Measurements from ENCODE around the gene WNT3A. TPM values are rescaled to one million over a fixed set of nuclear protein-coding genes. Genes with fewer than 3 reads are reported as not detected.
A peak's percentile ranks its signal among the peaks of the same experiment; 100 is the strongest.

Gene WNT3A
- total RNA-seq, 2 donors from 2014 or later: not detected

- Mint-ChIP-seq H3K36me3 (ENCODE audit: low read depth) (peaks cover 100% of the 10 kb centered on the region), H3K27me3 (no peaks in the 10 kb centered on the region), H3K4me1 (peaks cover 40% of the 10 kb centered on the region), H3K27ac (no peak overlapping the region), H3K9me3 (peaks cover 6% of the 10 kb centered on the region), H3K4me3 (peak overlapping the region; percentile 90)
- no peak for ATAC-seq (replicated peaks)
These were observed 85.7 kb downstream of the WNT3A start for GRCh38 chr1:228092342-228093049.

GRCh38 chr1:228093050-228093906 lies 86.5 kb downstream of the WNT3A start:
- no peak for ATAC-seq (replicated peaks)
- Mint-ChIP-seq H3K27me3 (no peaks in the 10 kb centered on the region), H3K4me3 (peak overlapping the region; percentile 90), H3K9me3 (peaks cover 6% of the 10 kb centered on the region), H3K27ac (no peak overlapping the region), H3K36me3 (ENCODE audit: low read depth) (peaks cover 100% of the 10 kb centered on the region), H3K4me1 (peaks cover 32% of the 10 kb centered on the region)

GRCh38 chr1:228094432-228095016 lies 87.7 kb downstream of the WNT3A start:
- no peaks in the 10 kb centered on the region for H3K27me3 Mint-ChIP-seq
- no peak for ATAC-seq (replicated peaks)
- H3K27ac Mint-ChIP-seq: peak overlapping the region; percentile 57
- H3K36me3 Mint-ChIP-seq (ENCODE audit: low read depth): peaks cover 100% of the 10 kb centered on the region
- H3K9me3 Mint-ChIP-seq: peaks cover 6% of the 10 kb centered on the region
- peaks cover 22% of the 10 kb centered on the region for H3K4me1 Mint-ChIP-seq
- H3K4me3 Mint-ChIP-seq: peak overlapping the region; percentile 7

- no peak for ATAC-seq (replicated peaks)
- no peaks in the 10 kb centered on the region for H3K27me3 Mint-ChIP-seq
- H3K4me1 Mint-ChIP-seq: peaks cover 22% of the 10 kb centered on the region
- peak overlapping the region; percentile 57 for H3K27ac Mint-ChIP-seq
- peaks cover 100% of the 10 kb centered on the region for H3K36me3 Mint-ChIP-seq (ENCODE audit: low read depth)
- H3K9me3 Mint-ChIP-seq: peaks cover 6% of the 10 kb centered on the region
- H3K4me3 Mint-ChIP-seq: peak overlapping the region; percentile 7
These were observed 88.4 kb downstream of the WNT3A start for GRCh38 chr1:228095161-228095560.

- ATAC-seq (replicated peaks): no peak
- Mint-ChIP-seq H3K4me3 (no peak overlapping the region), H3K27me3 (no peaks in the 10 kb centered on the region), H3K36me3 (ENCODE audit: low read depth) (peaks cover 100% of the 10 kb centered on the region), H3K4me1 (peaks cover 22% of the 10 kb centered on the region), H3K27ac (no peak overlapping the region), H3K9me3 (peaks cover 6% of the 10 kb centered on the region)
These were observed 89.1 kb downstream of the WNT3A start for GRCh38 chr1:228095938-228096337.

- no peak overlapping the region for H3K4me3 Mint-ChIP-seq
- no peak for ATAC-seq (replicated peaks)
- no peaks in the 10 kb centered on the region for H3K27me3 Mint-ChIP-seq
- H3K36me3 Mint-ChIP-seq (ENCODE audit: low read depth): peaks cover 100% of the 10 kb centered on the region
- no peak overlapping the region for H3K27ac Mint-ChIP-seq
- H3K4me1 Mint-ChIP-seq: peaks cover 24% of the 10 kb centered on the region
- H3K9me3 Mint-ChIP-seq: peaks cover 6% of the 10 kb centered on the region
These were observed 89.9 kb downstream of the WNT3A start for GRCh38 chr1:228096416-228097332.

GRCh38 chr1:228097333-228098081 lies 90.7 kb downstream of the WNT3A start:
- peaks cover 6% of the 10 kb centered on the region for H3K9me3 Mint-ChIP-seq
- H3K27me3 Mint-ChIP-seq: no peaks in the 10 kb centered on the region
- H3K27ac Mint-ChIP-seq: no peak overlapping the region
- ATAC-seq (replicated peaks): no peak
- no peak overlapping the region for H3K4me3 Mint-ChIP-seq
- peaks cover 92% of the 10 kb centered on the region for H3K36me3 Mint-ChIP-seq (ENCODE audit: low read depth)
- H3K4me1 Mint-ChIP-seq: peaks cover 22% of the 10 kb centered on the region

GRCh38 chr1:228098323-228098931 lies 91.6 kb downstream of the WNT3A start:
- ATAC-seq (replicated peaks): no peak
- H3K4me1 Mint-ChIP-seq: peaks cover 22% of the 10 kb centered on the region
- peaks cover 6% of the 10 kb centered on the region for H3K9me3 Mint-ChIP-seq
- H3K36me3 Mint-ChIP-seq (ENCODE audit: low read depth): peaks cover 88% of the 10 kb centered on the region
- no peaks in the 10 kb centered on the region for H3K27me3 Mint-ChIP-seq
- no peak overlapping the region for H3K27ac Mint-ChIP-seq
- H3K4me3 Mint-ChIP-seq: no peak overlapping the region

GRCh38 chr1:228099331-228099732 lies 92.5 kb downstream of the WNT3A start:
- H3K27ac Mint-ChIP-seq: no peak overlapping the region
- no peaks in the 10 kb centered on the region for H3K27me3 Mint-ChIP-seq
- H3K36me3 Mint-ChIP-seq (ENCODE audit: low read depth): peaks cover 81% of the 10 kb centered on the region
- no peak overlapping the region for H3K4me3 Mint-ChIP-seq
- peaks cover 6% of the 10 kb centered on the region for H3K9me3 Mint-ChIP-seq
- no peak for ATAC-seq (replicated peaks)
- H3K4me1 Mint-ChIP-seq: peaks cover 23% of the 10 kb centered on the region

- H3K27ac Mint-ChIP-seq: peak overlapping the region; percentile 81
- no peaks in the 10 kb centered on the region for H3K27me3 Mint-ChIP-seq
- H3K4me1 Mint-ChIP-seq: peaks cover 12% of the 10 kb centered on the region
- no peak for ATAC-seq (replicated peaks)
- no peaks in the 10 kb centered on the region for H3K9me3 Mint-ChIP-seq
- peak overlapping the region; percentile 91 for H3K4me3 Mint-ChIP-seq
- H3K36me3 Mint-ChIP-seq (ENCODE audit: low read depth): peaks cover 64% of the 10 kb centered on the region
These were observed 94.2 kb downstream of the WNT3A start for GRCh38 chr1:228100822-228101613.

- Mint-ChIP-seq H3K9me3 (no peaks in the 10 kb centered on the region), H3K36me3 (ENCODE audit: low read depth) (peaks cover 63% of the 10 kb centered on the region), H3K4me1 (peaks cover 12% of the 10 kb centered on the region), H3K27me3 (no peaks in the 10 kb centered on the region), H3K27ac (peak overlapping the region; percentile 81), H3K4me3 (peak overlapping the region; percentile 91)
- ATAC-seq (replicated peaks): no peak
These were observed 94.8 kb downstream of the WNT3A start for GRCh38 chr1:228101614-228101993.

GRCh38 chr1:228101994-228102790 lies 95.4 kb downstream of the WNT3A start:
- Mint-ChIP-seq H3K36me3 (ENCODE audit: low read depth) (peaks cover 63% of the 10 kb centered on the region), H3K27ac (no peak overlapping the region), H3K4me3 (peak overlapping the region; percentile 91), H3K27me3 (no peaks in the 10 kb centered on the region), H3K4me1 (peaks cover 12% of the 10 kb centered on the region), H3K9me3 (no peaks in the 10 kb centered on the region)
- ATAC-seq (replicated peaks): peak; percentile 34

Data from activated T-helper 17 cell treated with anti-CD3 and anti-CD28 coated beads, Interleukin-2, amount 50 U/mL, for 72 hours (primary cell).